HCT116 (cell line): ENCODE results near the gene DCP1B.

Experiments
- CTCF ChIP-seq, 3 experiments: fragments of 200-600 bp in 1 of 3; sonication (generic) in 1 of 3; IDR thresholded peaks in 2 of 3; conservative IDR thresholded peaks in 1 of 3; 2 replicates each; pipeline ENCODE4 v1.5.1; 2012 to 2017; ENCODE audit warnings: low read depth in 2 of 3, low read length in 2 of 3, antibody characterized with exemption in 1 of 3, borderline replicate concordance in 1 of 3, control low read depth in 1 of 3, mild to moderate bottlenecking in 1 of 3, mixed read lengths in 1 of 3, mixed run types in 1 of 3, moderate library complexity in 1 of 3; ENCODE audit not compliant: insufficient read depth in 1 of 3
- POLR2AphosphoS5 ChIP-seq: IDR thresholded peaks from 2 replicates; pipeline ENCODE4 v1.6.1; 2011; ENCODE audit warnings: mild to moderate bottlenecking, low read depth, low read length, moderate library complexity
- TCF7L2 ChIP-seq: IDR thresholded peaks from 2 replicates; pipeline ENCODE4 v1.7.0; 2011; ENCODE audit warnings: borderline replicate concordance, inconsistent platforms; ENCODE audit not compliant: insufficient read depth, insufficient read length; ENCODE audit errors: extremely low read depth

GRCh38 chr12:1904875-1905274 lies 99.4 kb downstream of the DCP1B start:
- TF ChIP-seq TCF7L2: no peak
- no peak for TF ChIP-seq POLR2AphosphoS5
- TF ChIP-seq CTCF (IDR thresholded peaks at IDR 0.05 in 2 of 3, conservative IDR thresholded peaks at IDR 0.05 in 1 of 3; ENCODE audit: borderline replicate concordance in 1 of 3, insufficient read depth in 1 of 3, low read depth in 2 of 3, low read length in 2 of 3): no peak
